KMS-11 (cell line): ENCODE results near the gene CANX.
"Not testable (repeated sequence)": the region's sequence is repeated elsewhere in the genome, so short reads cannot be mapped to it uniquely, and the experiment has no call there.

ENCODE experiments used
- H2AFZ ChIP-seq: fragments of 200-600 bp; sonication (generic); 2 replicates; pipeline ENCODE4 v1.6.1; 2016; ENCODE audit warnings: antibody characterized with exemption, mixed run types, low read depth
- H3K27ac ChIP-seq: fragments of 200-600 bp; sonication (generic); 2 replicates; pipeline ENCODE4 v1.6.1; 2016; ENCODE audit warnings: mild to moderate bottlenecking, mixed run types
- H3K27me3 ChIP-seq: fragments of 200-600 bp; sonication (generic); 2 replicates; pipeline ENCODE4 v1.6.1; 2017; ENCODE audit warnings: mild to moderate bottlenecking, low read depth, mixed run types, moderate library complexity; ENCODE audit not compliant: insufficient read depth
- H3K36me3 ChIP-seq: fragments of 200-600 bp; sonication (generic); 2 replicates; pipeline ENCODE4 v1.6.1; 2017; ENCODE audit warnings: mild to moderate bottlenecking, mixed run types; ENCODE audit not compliant: insufficient read depth
- H3K4me1 ChIP-seq: fragments of 200-600 bp; sonication (generic); 2 replicates; pipeline ENCODE4 v1.6.1; 2016; ENCODE audit warnings: mild to moderate bottlenecking, low read depth, mixed run types; ENCODE audit not compliant: poor library complexity, severe bottlenecking
- H3K4me2 ChIP-seq: fragments of 200-600 bp; sonication (generic); 2 replicates; pipeline ENCODE4 v1.7.0; 2016; ENCODE audit warnings: mild to moderate bottlenecking, mixed run types
- H3K4me3 ChIP-seq: fragments of 200-600 bp; sonication (generic); IDR thresholded peaks from 2 replicates; pipeline ENCODE4 v1.6.1; 2017; ENCODE audit warnings: low read depth, low read length, mixed read lengths; ENCODE audit not compliant: insufficient read depth
- H3K79me2 ChIP-seq: fragments of 200-600 bp; sonication (generic); 2 replicates; pipeline ENCODE4 v1.6.1; 2016; ENCODE audit warnings: low read depth, mixed run types; ENCODE audit not compliant: insufficient read depth
- H3K9ac ChIP-seq: fragments of 200-600 bp; sonication (generic); 2 replicates; pipeline ENCODE4 v1.6.1; 2016; ENCODE audit warnings: mild to moderate bottlenecking, mixed run types
- H4K20me1 ChIP-seq: fragments of 200-600 bp; sonication (generic); 2 replicates; pipeline ENCODE4 v1.6.1; 2016; ENCODE audit warnings: mild to moderate bottlenecking, mixed run types; ENCODE audit not compliant: insufficient read depth
- TF ChIP-seq, protein P1 (sequence below): fragments of 200-600 bp; sonication (generic); conservative IDR thresholded peaks from 2 replicates; pipeline ENCODE4 v1.6.1; 2017; ENCODE audit warnings: low read depth, mild to moderate bottlenecking, antibody characterized with exemption, low read length, moderate library complexity, mixed read lengths

Gene CANX

DNA sequence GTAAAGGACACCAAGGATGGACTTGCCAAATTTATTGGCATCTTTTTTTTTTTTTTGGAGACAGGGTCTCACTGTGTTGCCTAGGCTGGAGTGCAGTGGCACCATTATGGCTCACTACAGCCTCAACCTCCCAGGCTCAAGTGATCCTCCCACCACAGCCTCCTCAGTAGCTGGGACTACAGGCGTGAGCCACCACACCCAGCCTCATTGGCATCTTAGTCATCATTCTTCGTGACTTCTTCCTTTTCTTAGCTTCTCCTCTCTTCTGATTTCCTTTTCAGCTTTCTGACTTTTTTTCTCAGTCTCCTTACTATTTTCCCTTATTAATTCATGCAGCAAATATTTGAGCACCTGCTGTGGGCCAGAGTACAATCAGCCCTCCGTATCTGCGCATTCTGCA, 40.0 kb downstream of the CANX start:
- H4K20me1 ChIP-seq: no peaks in the 10 kb centered on the region
- no peaks in the 10 kb centered on the region for H3K27me3 ChIP-seq
- H3K4me3 ChIP-seq: no peak overlapping the region
- H3K36me3 ChIP-seq: no peaks in the 10 kb centered on the region
- no peaks in the 10 kb centered on the region for H3K4me1 ChIP-seq
- H3K4me2 ChIP-seq: no peak overlapping the region
- H2AFZ ChIP-seq: no peak overlapping the region
- H3K27ac ChIP-seq: no peak overlapping the region
- no peak overlapping the region for H3K9ac ChIP-seq
- H3K79me2 ChIP-seq: peaks cover 81% of the 10 kb centered on the region
- TF ChIP-seq, protein P1, sequence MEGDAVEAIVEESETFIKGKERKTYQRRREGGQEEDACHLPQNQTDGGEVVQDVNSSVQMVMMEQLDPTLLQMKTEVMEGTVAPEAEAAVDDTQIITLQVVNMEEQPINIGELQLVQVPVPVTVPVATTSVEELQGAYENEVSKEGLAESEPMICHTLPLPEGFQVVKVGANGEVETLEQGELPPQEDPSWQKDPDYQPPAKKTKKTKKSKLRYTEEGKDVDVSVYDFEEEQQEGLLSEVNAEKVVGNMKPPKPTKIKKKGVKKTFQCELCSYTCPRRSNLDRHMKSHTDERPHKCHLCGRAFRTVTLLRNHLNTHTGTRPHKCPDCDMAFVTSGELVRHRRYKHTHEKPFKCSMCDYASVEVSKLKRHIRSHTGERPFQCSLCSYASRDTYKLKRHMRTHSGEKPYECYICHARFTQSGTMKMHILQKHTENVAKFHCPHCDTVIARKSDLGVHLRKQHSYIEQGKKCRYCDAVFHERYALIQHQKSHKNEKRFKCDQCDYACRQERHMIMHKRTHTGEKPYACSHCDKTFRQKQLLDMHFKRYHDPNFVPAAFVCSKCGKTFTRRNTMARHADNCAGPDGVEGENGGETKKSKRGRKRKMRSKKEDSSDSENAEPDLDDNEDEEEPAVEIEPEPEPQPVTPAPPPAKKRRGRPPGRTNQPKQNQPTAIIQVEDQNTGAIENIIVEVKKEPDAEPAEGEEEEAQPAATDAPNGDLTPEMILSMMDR: no peak

DNA sequence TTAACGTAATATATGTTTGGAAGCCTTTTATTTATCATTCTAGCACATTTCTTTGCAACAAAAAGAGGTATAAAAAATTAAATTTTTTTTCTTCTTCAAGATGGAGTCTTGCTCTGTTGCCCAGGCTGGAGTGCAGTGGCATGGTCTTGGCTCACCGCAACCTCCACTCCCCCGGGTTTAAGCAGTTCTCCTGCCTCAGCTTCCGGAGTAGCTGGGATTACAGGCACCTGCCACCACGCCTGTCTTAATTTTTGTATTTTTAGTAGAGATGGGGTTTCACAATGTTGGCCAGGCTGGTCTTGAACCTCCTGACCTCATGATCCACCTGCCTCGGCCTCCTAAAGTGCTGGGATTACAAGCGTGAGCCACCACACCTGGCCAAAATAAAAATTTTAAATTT, 45.3 kb downstream of the CANX start:
- not testable (repeated sequence) for H3K36me3 ChIP-seq, H3K27ac ChIP-seq, H2AFZ ChIP-seq, H3K4me3 ChIP-seq, H3K4me2 ChIP-seq, H3K4me1 ChIP-seq, H3K9ac ChIP-seq, H4K20me1 ChIP-seq, H3K27me3 ChIP-seq
- peaks cover 44% of the 10 kb centered on the region for H3K79me2 ChIP-seq

DNA sequence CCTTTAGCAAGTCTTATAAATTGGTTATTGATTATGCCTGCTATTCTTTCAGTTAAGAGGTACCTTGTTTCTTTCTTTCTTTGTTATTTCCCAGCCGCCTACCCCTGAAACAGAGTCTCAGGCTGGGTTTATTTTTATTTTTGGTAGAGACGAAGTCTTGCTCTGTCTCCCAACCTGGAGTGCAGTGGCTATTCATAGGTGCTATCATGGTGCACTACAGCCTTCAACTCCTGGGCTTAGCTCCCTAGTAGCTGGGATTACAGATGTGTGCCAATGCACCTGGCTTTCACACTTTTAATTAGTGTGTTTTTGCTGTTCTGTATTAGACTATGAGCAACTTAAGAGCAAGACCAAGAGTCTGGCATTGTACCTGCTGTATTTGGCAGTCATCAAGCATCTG, 48.1 kb downstream of the CANX start:
- Histone ChIP-seq H3K4me1 (no peaks in the 10 kb centered on the region), H3K9ac (no peak overlapping the region), H3K27me3 (no peaks in the 10 kb centered on the region), H2AFZ (no peak overlapping the region), H3K36me3 (no peaks in the 10 kb centered on the region), H3K4me3 (no peak overlapping the region), H3K27ac (no peak overlapping the region), H3K4me2 (no peak overlapping the region), H3K79me2 (peaks cover 31% of the 10 kb centered on the region), H4K20me1 (no peaks in the 10 kb centered on the region)
- TF ChIP-seq, protein P1: no peak

DNA sequence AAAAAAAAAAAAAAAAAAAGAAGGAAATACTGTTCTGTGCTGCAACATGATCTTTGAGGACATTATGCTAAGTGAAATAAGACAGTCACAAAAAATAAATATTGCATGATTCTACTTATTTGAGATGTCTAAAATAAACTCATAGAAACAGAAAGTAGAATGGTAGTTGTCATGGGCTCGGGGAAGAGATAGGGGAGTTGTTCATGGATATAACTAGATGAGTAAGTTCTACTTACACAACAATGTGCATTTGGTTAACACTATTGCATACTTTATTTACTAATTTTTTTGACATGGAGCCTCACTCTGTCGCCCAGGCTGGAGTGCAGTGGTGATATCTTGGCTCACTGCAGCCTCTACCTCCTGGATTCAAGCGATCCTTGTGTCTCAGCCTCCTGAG, 49.0 kb downstream of the CANX start:
- Histone ChIP-seq H3K4me2 (no peak overlapping the region), H3K4me3 (no peak overlapping the region), H3K36me3 (no peaks in the 10 kb centered on the region), H3K9ac (no peak overlapping the region), H3K79me2 (peaks cover 22% of the 10 kb centered on the region), H3K27ac (no peak overlapping the region), H4K20me1 (no peaks in the 10 kb centered on the region), H3K4me1 (no peaks in the 10 kb centered on the region), H2AFZ (no peak overlapping the region), H3K27me3 (no peaks in the 10 kb centered on the region)
- TF ChIP-seq, protein P1: no peak

DNA sequence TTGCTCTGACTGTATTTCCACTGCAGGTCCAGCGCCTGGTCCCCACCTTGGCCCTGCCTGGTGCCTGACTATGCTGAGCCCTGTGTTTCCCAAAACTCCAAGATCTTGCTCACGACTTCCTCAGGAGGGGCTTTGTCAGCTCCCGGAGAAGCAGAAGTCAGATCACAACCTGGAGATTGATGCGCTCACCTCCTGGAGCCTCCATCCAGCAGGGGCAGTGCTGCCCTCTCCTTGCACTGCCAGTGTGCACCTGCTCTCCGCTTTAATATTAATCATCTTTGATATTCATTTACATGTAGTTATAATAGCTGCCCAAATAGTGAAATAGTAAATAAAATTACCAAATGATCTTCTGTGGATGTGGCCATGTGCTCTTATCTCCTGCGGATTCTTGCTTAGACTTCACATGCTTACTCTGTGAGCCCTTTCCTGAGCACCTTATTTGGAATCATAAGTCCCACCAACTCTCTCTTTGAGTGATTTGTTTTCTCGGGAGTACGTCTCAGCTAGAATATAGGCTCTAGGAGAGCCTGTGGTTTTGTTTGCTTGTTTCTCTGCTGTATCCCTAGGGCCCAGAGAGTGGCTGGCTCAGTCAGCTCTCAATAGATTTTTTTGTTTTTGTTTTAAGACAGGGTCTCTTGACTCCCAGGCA, 51.2 kb downstream of the CANX start:
- TF ChIP-seq, protein P1: no peak

More for the DNA sequence above, 51.2 kb downstream of the CANX start:
- H3K27me3 ChIP-seq: no peaks in the 10 kb centered on the region
- H3K36me3 ChIP-seq: no peaks in the 10 kb centered on the region
- H3K79me2 ChIP-seq: peaks cover 25% of the 10 kb centered on the region
- no peak overlapping the region for H3K27ac ChIP-seq
- no peaks in the 10 kb centered on the region for H4K20me1 ChIP-seq
- no peak overlapping the region for H3K4me2 ChIP-seq
- H3K4me3 ChIP-seq: no peak overlapping the region
- no peak overlapping the region for H3K9ac ChIP-seq
- no peaks in the 10 kb centered on the region for H3K4me1 ChIP-seq
- no peak overlapping the region for H2AFZ ChIP-seq
